ENCODE results near the gene WAPL. TPM values are rescaled to one million over a fixed set of nuclear protein-coding genes. Genes with fewer than 3 reads are reported as not detected.

Gene WAPL
- polyA plus RNA-seq, 1 donor from 2014 or later, result 30.6 TPM

DNA sequence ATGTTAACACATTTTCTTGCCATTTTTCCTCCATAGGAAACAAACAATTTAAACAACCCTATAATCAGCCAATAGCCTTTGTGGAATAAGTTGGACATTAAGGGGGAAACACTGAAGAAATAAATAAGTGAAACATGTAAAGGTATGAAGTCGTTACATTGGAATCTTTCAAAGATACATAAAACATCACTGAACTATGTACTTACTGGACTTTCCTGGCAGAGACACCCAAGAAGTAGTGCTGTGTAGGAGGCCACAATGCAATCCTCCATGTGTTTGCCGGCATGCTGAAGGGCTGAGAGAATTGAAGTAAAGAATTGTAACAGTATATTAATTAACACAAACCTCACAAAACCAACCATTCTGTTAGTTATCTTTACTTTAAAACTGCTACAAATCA lies 78.5 kb downstream of the WAPL start:
- peaks cover 4% of the 10 kb centered on the region for H3K36me3 ChIP-seq (ENCODE audit: insufficient read depth, low read length)
- no peaks in the 10 kb centered on the region for H3K79me2 ChIP-seq (replicated peaks; ENCODE audit: insufficient read depth, low read length)

DNA sequence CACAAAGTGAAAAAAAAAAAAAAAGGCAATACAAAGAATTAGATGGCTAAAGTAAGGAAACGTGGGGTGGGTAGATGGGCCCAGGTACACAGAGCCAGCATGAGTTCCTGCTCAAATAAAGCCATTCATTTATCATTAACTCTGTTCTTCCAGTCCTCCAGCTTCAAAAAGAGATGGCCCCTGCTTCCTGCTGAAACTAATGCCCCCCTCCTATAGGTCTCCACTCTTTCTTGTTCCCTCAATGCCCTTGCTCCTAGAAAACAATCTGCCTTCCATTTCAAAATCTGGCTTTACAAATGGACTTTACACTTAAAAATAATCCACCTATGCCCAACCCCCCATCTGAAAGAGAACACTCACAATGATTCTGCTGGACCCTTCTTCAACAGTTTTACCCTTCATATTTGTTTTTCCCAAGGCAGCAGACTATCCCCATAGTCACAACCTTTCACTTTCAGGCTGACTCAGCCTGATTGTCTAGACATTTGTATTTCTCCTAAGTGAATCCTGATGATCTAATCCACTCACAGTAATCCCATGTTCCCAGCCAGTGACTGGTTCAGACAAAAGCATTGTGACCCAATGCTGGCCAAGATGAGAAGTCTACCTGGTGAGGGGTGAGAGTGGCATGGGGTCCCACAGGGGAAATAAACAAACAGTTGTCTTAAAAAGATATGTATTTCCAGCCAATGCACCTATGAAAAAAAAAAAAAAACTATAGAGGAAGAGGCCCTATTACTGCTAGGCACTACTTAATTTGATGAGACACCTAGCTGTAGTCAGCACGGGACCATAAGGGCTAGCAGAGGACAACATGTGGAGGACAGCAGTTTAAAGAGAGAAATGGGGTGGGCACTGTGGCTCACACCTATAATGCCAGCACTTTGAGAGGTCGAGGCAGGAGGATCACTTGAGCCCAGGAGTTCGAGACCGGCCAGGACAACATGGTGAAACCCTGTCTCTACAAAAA lies 80.4 kb downstream of the WAPL start:
- H4K20me1 ChIP-seq (ENCODE audit: insufficient read depth), result no peaks in the 10 kb centered on the region
- no peak for TF ChIP-seq POLR2AphosphoS5 (IDR thresholded peaks at IDR 0.05)
- TF ChIP-seq, protein P1, sequence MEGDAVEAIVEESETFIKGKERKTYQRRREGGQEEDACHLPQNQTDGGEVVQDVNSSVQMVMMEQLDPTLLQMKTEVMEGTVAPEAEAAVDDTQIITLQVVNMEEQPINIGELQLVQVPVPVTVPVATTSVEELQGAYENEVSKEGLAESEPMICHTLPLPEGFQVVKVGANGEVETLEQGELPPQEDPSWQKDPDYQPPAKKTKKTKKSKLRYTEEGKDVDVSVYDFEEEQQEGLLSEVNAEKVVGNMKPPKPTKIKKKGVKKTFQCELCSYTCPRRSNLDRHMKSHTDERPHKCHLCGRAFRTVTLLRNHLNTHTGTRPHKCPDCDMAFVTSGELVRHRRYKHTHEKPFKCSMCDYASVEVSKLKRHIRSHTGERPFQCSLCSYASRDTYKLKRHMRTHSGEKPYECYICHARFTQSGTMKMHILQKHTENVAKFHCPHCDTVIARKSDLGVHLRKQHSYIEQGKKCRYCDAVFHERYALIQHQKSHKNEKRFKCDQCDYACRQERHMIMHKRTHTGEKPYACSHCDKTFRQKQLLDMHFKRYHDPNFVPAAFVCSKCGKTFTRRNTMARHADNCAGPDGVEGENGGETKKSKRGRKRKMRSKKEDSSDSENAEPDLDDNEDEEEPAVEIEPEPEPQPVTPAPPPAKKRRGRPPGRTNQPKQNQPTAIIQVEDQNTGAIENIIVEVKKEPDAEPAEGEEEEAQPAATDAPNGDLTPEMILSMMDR (IDR thresholded peaks at IDR 0.05; ENCODE audit: poor library complexity, severe bottlenecking), result no peak
- TF ChIP-seq EP300 (conservative IDR thresholded peaks at IDR 0.05; ENCODE audit: poor library complexity, severe bottlenecking), result no peak
- no peak for TF ChIP-seq MXI1 (conservative IDR thresholded peaks at IDR 0.05; ENCODE audit: poor library complexity, severe bottlenecking)
- TF ChIP-seq, protein P2, sequence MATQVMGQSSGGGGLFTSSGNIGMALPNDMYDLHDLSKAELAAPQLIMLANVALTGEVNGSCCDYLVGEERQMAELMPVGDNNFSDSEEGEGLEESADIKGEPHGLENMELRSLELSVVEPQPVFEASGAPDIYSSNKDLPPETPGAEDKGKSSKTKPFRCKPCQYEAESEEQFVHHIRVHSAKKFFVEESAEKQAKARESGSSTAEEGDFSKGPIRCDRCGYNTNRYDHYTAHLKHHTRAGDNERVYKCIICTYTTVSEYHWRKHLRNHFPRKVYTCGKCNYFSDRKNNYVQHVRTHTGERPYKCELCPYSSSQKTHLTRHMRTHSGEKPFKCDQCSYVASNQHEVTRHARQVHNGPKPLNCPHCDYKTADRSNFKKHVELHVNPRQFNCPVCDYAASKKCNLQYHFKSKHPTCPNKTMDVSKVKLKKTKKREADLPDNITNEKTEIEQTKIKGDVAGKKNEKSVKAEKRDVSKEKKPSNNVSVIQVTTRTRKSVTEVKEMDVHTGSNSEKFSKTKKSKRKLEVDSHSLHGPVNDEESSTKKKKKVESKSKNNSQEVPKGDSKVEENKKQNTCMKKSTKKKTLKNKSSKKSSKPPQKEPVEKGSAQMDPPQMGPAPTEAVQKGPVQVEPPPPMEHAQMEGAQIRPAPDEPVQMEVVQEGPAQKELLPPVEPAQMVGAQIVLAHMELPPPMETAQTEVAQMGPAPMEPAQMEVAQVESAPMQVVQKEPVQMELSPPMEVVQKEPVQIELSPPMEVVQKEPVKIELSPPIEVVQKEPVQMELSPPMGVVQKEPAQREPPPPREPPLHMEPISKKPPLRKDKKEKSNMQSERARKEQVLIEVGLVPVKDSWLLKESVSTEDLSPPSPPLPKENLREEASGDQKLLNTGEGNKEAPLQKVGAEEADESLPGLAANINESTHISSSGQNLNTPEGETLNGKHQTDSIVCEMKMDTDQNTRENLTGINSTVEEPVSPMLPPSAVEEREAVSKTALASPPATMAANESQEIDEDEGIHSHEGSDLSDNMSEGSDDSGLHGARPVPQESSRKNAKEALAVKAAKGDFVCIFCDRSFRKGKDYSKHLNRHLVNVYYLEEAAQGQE (IDR thresholded peaks at IDR 0.05; ENCODE audit: borderline replicate concordance), result no peak
- no peak for TF ChIP-seq TAF1 (IDR thresholded peaks at IDR 0.05; ENCODE audit: low read depth)
- TF ChIP-seq SMC3 (conservative IDR thresholded peaks at IDR 0.05; ENCODE audit: poor library complexity), result no peak
- TF ChIP-seq RAD21 (conservative IDR thresholded peaks at IDR 0.05), result no peak
- no peak for TF ChIP-seq EZH2 (IDR thresholded peaks at IDR 0.05; ENCODE audit: borderline replicate concordance, insufficient read depth, low read length, poor library complexity, severe bottlenecking)
- no peaks in the 10 kb centered on the region for H3K9me3 ChIP-seq (ENCODE audit: low read length)
- no peaks in the 10 kb centered on the region for H3K79me2 ChIP-seq (replicated peaks; ENCODE audit: insufficient read depth, low read length)
- H3K9ac ChIP-seq (ENCODE audit: low read length), result no peak overlapping the region
- no peak overlapping the region for H2AFZ ChIP-seq (ENCODE audit: low read depth, low read length)
- no peaks in the 10 kb centered on the region for H3K9me2 ChIP-seq (ENCODE audit: insufficient read depth, low read length)
- H3F3A ChIP-seq (ENCODE audit: insufficient read depth, low read length, poor library complexity, severe bottlenecking), result no peaks in the 10 kb centered on the region
- H3K27me3 ChIP-seq (ENCODE audit: insufficient read depth, low read depth, low read length), result no peaks in the 10 kb centered on the region
- peaks cover 4% of the 10 kb centered on the region for H3K36me3 ChIP-seq (ENCODE audit: insufficient read depth, low read length)
- no peak overlapping the region for H3K4me3 ChIP-seq (ENCODE audit: low read length)
- no peak overlapping the region for H3K27ac ChIP-seq (ENCODE audit: low read length)
- H3K4me2 ChIP-seq (ENCODE audit: low read length), result no peak overlapping the region

More for the DNA sequence above, 78.5 kb downstream of the WAPL start:
- Histone ChIP-seq H3K9me3 (ENCODE audit: low read length) (no peaks in the 10 kb centered on the region), H3K4me2 (ENCODE audit: low read length) (no peak overlapping the region), H3K27me3 (ENCODE audit: insufficient read depth, low read depth, low read length) (no peaks in the 10 kb centered on the region), H3F3A (ENCODE audit: insufficient read depth, low read length, poor library complexity, severe bottlenecking) (no peaks in the 10 kb centered on the region), H3K27ac (ENCODE audit: low read length) (no peak overlapping the region), H3K9ac (ENCODE audit: low read length) (no peak overlapping the region), H3K4me3 (ENCODE audit: low read length) (no peak overlapping the region), H4K20me1 (ENCODE audit: insufficient read depth) (no peaks in the 10 kb centered on the region), H3K9me2 (ENCODE audit: insufficient read depth, low read length) (no peaks in the 10 kb centered on the region), H2AFZ (ENCODE audit: low read depth, low read length) (no peak overlapping the region)
- TF ChIP-seq MXI1 (conservative IDR thresholded peaks at IDR 0.05; ENCODE audit: poor library complexity, severe bottlenecking) (no peak), EZH2 (IDR thresholded peaks at IDR 0.05; ENCODE audit: borderline replicate concordance, insufficient read depth, low read length, poor library complexity, severe bottlenecking) (no peak), RAD21 (conservative IDR thresholded peaks at IDR 0.05) (no peak), EP300 (conservative IDR thresholded peaks at IDR 0.05; ENCODE audit: poor library complexity, severe bottlenecking) (no peak)
- TF ChIP-seq, protein P2 (IDR thresholded peaks at IDR 0.05; ENCODE audit: borderline replicate concordance), result no peak
- TF ChIP-seq, protein P1 (IDR thresholded peaks at IDR 0.05; ENCODE audit: poor library complexity, severe bottlenecking), result no peak

All from neural cell (in vitro differentiated cells).